ENCODE data around the gene UNCX.
"Not testable (repeated sequence)": the region's sequence is repeated elsewhere in the genome, so short reads cannot be mapped to it uniquely, and the experiment has no call there.

UNCX gene

GRCh38 chr7:1232623-1233332 lies at the start of gene UNCX:
Gene UNCX, plus strand, starts transcription at chr7:1232872. Its CDS starts 146 bp downstream, at chr7:1233018.
- no peak for DNase-seq

- DNase-seq: no peak
Measured at GRCh38 chr7:1187127-1187526, 45.5 kb upstream of the UNCX start.

GRCh38 chr7:1188720-1189294 lies 43.9 kb upstream of the UNCX start:
- DNase-seq: no peak

- no peak for DNase-seq
Measured at GRCh38 chr7:1189986-1190772, 42.5 kb upstream of the UNCX start.

- peak; percentile 69 for DNase-seq
Measured at GRCh38 chr7:1192171-1192676, 40.4 kb upstream of the UNCX start.

GRCh38 chr7:1193593-1194424 lies 38.9 kb upstream of the UNCX start:
- DNase-seq: peak; percentile 53

GRCh38 chr7:1196441-1196840 lies 36.2 kb upstream of the UNCX start:
- DNase-seq: not testable (repeated sequence)

- DNase-seq: no peak
Measured at GRCh38 chr7:1196950-1197349, 35.7 kb upstream of the UNCX start.

- no peak for DNase-seq
Measured at GRCh38 chr7:1197997-1198625, 34.6 kb upstream of the UNCX start.

GRCh38 chr7:1200045-1200444 lies 32.6 kb upstream of the UNCX start:
- no peak for DNase-seq

GRCh38 chr7:1201916-1202315 lies 30.8 kb upstream of the UNCX start:
- DNase-seq: no peak

- not testable (repeated sequence) for DNase-seq
Measured at GRCh38 chr7:1202914-1203313, 29.8 kb upstream of the UNCX start.

GRCh38 chr7:1204460-1205140 lies 28.1 kb upstream of the UNCX start:
- no peak for DNase-seq

- DNase-seq: not testable (repeated sequence)
Measured at GRCh38 chr7:1205742-1206141, 26.9 kb upstream of the UNCX start.

- DNase-seq: no peak
Measured at GRCh38 chr7:1209097-1209496, 23.6 kb upstream of the UNCX start.

GRCh38 chr7:1210321-1210978 lies 22.2 kb upstream of the UNCX start:
- DNase-seq: no peak

GRCh38 chr7:1210979-1211608 lies 21.6 kb upstream of the UNCX start:
- no peak for DNase-seq

GRCh38 chr7:1211611-1212010 lies 21.1 kb upstream of the UNCX start:
- DNase-seq: no peak

- not testable (repeated sequence) for DNase-seq
Measured at GRCh38 chr7:1212025-1212424, 20.6 kb upstream of the UNCX start.

- DNase-seq: no peak
Measured at GRCh38 chr7:1214516-1214915, 18.2 kb upstream of the UNCX start.

Data from activated CD4-positive, alpha-beta T cell treated with anti-CD3 and anti-CD28 coated beads, Interleukin-2, Interleukin-6, amounts not matched to agents 100 ng/mL and 50 ng/mL, durations not matched to agents 16 hours and 8 hours (primary cell).